Measurements from ENCODE around the gene GFI1.

- no peak for TF ChIP-seq EZH2 (IDR thresholded peaks at IDR 0.05; ENCODE audit: insufficient read depth, low read length)
- no peak for TF ChIP-seq CTCF (IDR thresholded peaks at IDR 0.05; ENCODE audit: insufficient read depth, low read depth, low read length)
Measured at GRCh38 chr1:92500552-92500951, 13.8 kb upstream of the GFI1 start.

All from astrocyte (in vitro differentiated cells and primary cell).